Dedifferentiated amniotic fluid mesenchymal stem cell (primary cell): ENCODE measurements around the gene E2F3.
A peak's percentile ranks its signal among the peaks of the same experiment; 100 is the strongest.
"Not testable (repeated sequence)": the region's sequence is repeated elsewhere in the genome, so short reads cannot be mapped to it uniquely, and the experiment has no call there.

ENCODE experiments used
- DNase-seq: peaks from one replicate; pipeline ENCODE4 v3.0.0-alpha.2; 2016; ENCODE audit errors: extremely low spot score

The E2F3 gene

DNA sequence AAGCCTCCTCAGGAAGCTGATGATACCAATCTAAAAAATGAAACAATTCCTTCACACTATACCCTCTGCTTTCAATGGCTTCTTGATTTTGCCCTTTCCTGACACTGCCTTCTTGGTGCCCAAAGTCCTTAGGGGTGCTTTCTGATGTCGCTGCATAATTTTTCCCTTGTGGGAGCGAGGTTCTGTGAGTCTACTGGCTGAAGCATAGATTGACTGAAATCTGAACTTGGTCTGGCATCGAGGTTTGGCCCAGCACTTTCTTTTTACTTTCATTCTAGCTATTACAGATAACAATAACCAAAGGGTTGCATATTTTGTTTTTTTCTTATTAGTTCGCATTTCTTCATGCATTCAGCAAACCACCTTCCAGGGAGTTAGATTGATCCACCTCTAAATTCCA is 65.8 kb downstream of the E2F3 start:
- no peak for DNase-seq

DNA sequence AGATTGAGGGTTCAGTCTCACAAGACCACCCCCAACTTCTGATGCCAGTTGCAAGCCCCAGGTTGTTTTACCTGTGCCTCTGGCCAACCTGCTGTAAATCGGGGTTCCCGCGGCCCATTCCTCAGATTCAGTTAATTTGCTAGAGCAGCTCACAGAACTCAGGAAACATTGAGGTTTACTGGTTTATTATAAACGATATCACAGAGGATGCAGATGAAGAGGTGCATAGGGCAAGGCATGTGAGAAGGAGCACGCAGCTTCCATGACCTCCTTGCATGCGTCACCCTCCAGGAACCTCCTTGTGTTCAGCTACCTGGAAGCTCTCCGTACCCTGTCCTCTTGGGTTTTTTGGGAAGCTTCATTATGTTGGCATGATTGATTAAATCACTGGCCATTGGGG is 66.5 kb downstream of the E2F3 start:
- DNase-seq: no peak

DNA sequence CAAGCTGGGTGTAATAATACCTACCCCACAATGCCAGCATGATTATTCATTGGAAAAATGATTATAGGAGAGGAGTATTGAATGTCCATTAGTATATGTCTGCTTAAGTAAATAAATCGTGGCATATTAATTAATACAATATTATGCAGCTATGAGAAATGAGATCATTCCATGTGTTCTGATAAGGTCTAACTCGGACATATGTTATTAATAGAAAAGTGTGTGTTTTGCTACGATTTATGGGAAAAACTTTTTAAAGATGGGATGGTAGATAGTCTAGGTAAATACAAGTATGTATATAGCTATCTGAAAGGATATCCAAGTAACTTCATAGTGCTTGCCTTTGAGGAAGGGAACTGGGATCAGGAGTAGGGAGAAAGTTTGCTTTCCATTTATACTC is 71.1 kb downstream of the E2F3 start:
- no peak for DNase-seq

- no peak for DNase-seq
Measured at GRCh38 chr6:20473518-20473917, 71.8 kb downstream of the E2F3 start.

DNA sequence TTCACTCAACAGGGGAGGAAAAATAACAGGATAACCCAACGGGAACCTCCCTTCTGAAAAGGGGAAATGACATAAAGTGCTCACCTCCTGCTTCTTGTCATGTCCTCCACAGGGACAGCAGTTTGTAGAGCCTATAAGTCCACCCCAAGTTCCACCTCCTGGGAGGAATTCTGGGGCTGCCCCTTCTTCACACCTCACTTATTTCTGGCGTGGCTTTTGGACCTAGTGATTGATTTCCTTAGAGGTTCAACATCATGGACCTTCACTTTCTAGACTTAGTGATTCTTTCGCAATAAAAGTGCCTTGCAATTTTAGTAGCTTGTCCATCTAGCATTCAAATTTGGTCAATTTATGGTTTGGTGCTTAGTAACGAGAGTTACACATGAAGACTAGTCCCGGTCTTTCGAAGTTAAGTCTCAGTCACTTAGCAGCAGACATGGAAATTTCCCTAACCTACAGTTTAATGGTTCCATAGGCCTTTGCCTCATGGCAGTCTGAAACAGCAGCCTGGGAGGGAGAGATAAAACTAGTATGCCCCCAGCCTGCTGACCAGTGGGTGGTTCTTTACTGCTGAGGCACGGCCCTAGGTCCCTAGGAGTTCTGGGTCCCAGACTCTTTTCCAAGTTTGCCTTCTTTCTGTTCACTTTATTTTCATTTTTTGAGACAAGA is 73.3 kb downstream of the E2F3 start:
- DNase-seq: no peak

DNA sequence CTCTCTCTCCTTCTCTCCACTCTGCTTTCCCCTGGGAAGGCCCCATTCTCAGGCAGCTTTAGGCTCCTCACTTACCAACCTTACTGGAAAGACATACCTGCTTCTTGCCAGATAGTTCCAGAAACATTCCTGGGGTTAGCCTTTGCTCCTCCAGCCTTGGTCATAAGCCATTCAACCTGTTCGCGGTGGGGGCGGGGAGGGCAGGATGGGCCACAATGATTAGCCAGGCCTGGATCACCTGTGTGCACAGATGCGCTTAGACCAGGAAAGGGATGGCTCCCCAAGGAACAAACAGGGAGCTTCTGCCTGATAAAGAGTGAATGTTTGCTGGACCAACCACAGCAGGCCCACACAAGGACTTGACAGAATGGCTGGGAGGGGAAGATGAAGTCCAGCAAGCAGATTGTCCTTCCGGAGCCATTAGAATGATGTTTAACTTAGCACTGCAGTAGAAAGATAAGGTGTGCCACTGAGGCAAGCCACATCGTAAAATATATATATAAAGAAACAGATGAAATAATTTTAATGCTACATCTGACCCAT is 74.9 kb downstream of the E2F3 start:
- DNase-seq: no peak

DNA sequence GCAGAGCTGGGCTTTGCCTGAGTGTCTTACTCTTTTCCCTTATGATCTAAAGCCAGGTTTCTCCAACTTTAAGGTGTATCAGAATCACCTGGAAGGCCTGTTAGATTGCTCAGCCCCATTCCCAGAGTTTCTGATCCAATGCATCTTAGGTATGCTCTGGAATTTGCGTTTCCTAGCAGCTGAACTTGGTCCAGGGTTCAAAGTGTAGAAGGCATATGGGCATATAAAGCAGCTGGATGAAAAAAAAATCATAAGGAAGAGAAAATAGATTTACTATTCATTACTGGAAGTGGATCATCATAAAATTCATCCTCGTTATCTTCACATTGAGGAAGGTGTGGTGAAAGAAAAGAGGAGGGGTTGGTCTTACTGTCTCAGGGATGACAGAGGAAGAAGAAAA is 75.8 kb downstream of the E2F3 start:
- no peak for DNase-seq

DNA sequence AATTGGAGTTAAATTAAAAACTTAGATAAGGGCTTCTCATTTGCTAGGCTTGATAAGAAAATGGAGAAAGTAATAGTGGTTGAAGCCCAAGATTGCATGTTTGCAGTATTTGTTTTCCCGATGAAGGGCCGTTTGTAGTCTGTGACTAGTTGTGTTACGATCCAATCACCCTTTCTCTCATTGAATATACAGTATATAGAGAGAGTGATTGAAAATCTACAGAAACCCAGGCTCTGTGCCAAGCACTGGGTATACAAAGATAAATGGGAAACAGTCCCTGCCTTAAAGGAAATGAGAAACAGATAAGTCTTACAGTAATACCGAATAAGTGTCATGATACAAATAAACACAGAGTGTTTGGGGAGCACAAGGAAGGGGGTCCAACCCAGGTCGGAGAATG is 77.4 kb downstream of the E2F3 start:
- DNase-seq: no peak

DNA sequence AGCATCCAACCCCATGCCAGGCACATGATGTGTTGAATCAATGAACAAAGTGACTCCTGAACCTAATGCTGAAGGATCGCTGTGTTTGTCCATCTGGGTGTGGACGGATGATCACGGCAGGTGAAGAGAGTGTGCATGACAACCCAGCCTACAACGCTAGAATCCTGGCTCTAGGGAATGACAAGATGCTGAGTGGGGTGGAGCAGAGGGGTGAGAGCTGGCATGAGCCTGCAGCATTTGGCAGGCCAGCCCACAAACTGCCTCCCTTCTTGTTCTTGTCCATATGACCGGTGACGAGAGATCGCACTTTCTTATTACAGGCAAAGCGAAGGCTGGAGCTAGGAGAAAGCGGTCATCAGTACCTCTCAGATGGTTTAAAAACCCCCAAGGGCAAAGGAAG is 77.8 kb downstream of the E2F3 start:
- DNase-seq: no peak

- no peak for DNase-seq
Measured at GRCh38 chr6:20481281-20481680, 79.6 kb downstream of the E2F3 start.

DNA sequence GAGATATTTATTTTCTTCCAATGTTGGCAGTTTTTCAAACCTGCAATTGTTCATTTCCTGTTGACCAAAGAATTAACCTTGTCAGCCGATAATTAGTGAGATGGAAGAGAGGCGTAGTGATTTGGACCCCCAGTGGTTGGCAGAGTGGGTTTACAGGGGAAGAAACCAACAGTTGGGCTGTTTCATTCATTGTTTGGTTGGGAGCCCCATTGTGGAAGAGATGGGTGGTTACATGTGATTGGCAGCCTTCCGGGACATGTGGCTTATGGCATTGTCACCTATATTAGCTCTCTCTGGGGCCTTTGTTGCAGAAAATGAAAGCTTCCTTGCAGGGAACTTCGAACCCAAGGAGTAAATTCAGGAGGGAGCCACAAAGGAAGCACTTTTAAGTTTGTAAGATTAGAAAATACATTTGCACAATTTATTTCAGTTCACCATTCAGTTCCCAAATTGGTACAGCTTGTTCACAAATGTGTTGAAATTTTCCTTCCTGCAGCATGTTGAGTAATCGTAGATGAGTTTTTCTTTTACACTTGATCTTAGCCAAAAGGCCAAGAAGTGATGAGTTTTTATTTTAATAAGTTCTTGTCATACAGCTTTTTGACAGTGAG is 82.3 kb downstream of the E2F3 start:
- no peak for DNase-seq

DNA sequence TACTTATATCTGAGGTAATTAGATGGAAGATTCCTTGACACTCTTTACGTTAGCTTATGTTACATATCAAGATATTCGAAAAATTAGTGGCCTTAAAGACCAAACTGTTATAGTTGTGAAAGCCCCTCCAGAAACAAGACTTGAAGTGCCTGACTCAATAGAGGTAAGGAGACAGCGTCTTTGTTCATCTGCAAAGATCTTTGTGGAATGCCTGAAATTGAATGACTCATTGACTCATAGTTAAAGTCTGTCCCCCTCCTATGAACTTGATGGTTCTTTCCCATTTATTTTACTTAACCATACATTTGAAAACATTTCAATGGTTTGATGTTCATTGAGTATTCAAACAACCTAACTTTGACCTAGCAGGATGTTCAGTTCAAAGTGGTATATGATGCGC is 85.0 kb downstream of the E2F3 start:
- no peak for DNase-seq

DNA sequence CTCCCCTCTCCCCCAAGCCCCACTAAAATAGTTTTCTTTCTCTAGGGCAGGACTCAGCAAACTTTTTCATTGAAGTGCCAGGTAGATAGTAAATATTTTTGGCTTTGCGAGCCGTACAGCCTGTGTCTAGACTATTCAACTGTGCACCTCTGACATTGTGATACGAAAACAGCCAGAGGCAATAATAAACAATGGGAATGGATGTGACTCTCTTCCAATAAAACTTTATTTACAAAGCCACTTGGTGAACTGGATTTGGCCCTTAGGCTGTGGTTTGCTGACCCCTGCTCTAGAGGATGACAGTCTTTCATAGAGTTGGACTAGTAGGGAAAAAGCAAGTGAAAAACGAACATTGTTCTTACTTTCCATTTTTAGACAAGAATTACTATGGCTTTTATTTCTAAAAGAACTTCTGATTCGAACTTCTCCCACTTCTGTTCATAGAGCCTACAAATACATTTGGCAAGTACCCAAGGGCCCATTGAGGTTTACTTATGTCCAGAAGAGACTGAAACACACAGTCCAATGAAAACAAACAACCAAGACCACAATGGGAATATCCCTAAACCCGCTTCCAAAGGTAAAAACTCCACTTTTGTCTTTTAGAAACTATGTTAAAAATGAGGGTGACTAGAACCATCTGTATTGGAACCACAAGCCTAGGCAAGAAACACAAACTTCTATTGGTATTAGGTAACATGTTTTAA is 86.1 kb downstream of the E2F3 start:
- DNase-seq: no peak

GRCh38 chr6:20490591-20490990 is 88.9 kb downstream of the E2F3 start:
- DNase-seq: no peak

GRCh38 chr6:20492099-20492498 is 90.4 kb downstream of the E2F3 start:
- no peak for DNase-seq

- DNase-seq: no peak
Measured at GRCh38 chr6:20497216-20498040, 95.7 kb downstream of the E2F3 start.

DNA sequence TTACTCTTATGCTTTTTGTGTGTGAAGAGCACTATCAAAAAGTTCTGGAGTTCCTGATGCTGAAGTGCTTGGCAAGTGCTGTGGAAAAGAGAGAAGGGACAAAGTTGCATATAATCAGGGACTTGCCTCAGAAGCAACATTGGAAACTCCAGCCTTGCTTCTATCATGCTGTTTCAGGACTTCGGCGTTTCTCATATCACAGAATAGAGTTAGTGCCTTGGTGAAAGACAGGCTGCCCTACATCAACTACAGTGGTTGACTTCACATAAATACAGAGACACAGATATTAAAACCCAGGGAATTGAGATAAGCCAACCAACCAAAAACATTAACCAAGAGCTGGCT is 96.3 kb downstream of the E2F3 start:
- no peak for DNase-seq

GRCh38 chr6:20509212-20509611 is 107.5 kb downstream of the E2F3 start:
- no peak for DNase-seq

- no peak for DNase-seq
Measured at GRCh38 chr6:20511852-20512251, 110.2 kb downstream of the E2F3 start.

DNA sequence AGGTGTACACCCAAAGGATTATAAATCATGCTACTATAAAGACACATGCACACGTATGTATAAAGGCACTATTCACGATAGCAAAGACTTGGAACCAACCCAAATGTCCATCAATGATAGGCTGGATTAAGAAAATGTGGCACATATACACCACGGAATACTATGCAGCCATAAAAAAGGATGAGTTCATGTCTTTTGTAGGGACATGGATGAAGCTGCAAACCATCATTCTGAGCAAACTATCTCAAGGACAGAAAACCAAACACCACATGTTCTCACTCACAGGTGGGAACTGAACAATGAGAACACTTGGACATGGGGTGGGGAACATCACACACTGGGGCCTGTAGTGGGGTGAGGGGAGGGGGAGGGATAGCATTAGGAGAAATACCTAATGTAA is 123.5 kb downstream of the E2F3 start:
- not testable (repeated sequence) for DNase-seq

DNA sequence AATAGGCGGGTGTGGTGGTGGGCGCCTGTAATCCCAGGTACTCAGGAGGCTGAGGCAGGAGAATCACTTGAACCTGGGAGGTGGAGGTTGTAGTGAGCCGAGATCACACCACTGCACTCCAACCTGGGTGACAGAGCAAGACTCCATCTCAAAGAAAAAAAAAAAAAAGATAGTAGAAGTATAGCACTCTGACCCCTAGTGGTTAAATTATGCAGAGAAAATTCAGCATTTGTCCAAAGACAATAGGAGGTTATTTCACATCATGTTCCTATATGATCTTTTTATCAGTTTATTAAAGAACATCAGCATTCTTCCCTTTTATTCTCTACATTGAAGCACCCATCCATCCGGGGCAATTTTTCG is 127.4 kb downstream of the E2F3 start:
- peak; percentile 59 for DNase-seq

DNA sequence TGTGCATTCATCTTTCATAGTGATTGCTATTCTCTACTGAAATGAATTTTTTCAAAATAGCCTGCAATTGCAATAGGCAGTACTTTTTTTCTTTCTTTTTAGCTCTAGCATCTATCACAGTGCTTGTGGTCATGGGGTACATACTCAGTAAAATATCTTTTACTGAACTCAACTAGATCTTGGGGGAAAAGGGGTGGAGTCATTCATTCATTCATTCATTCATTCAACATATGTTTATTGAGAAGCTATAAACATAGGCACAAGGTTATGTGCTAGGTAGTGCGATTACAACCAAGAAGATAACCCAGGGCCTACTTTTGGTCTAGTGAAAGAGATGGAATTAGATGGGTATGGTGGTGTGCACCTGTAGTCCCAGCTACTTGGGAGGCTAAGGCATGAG is 131.2 kb downstream of the E2F3 start:
- DNase-seq: no peak
